Peyer's patch (tissue), 4 donors: Measurements from ENCODE around the gene PFKFB3.

ENCODE experiments used
- CTCF ChIP-seq, 6 experiments: fragments of 450-650 bp in 4 of 6; fragments of 200-600 bp in 2 of 6; sonication (generic) in 1 of 6; IDR thresholded peaks; one replicate each; pipeline ENCODE4 v1.5.1; 2017 to 2019; ENCODE audit warnings: antibody characterized with exemption in 6 of 6, mild to moderate bottlenecking in 3 of 6, moderate library complexity in 1 of 6
- POLR2A ChIP-seq, 2 donors: fragments of 450-650 bp; IDR thresholded peaks; one replicate each; pipeline ENCODE4 v1.5.1; 2017; ENCODE audit warnings: antibody characterized with exemption in 2 of 2, mild to moderate bottlenecking in 2 of 2, moderate library complexity in 2 of 2

- TF ChIP-seq CTCF (IDR thresholded peaks at IDR 0.05) (no peak), POLR2A (IDR thresholded peaks at IDR 0.05) (no peak)
Observed at GRCh38 chr10:6232225-6232807, 29.6 kb downstream of the PFKFB3 start.
